Right lobe of liver (tissue), 6 donors: ENCODE measurements around the gene EDEM3. TPM values are rescaled to one million over a fixed set of nuclear protein-coding genes. Genes with fewer than 3 reads are reported as not detected.

ENCODE experiments used
- ATAC-seq, 4 donors: fragments of 200-7000 bp; cut with Tn5 transposase; one replicate each; pipeline ENCODE4 v1.9.1; 2020; ENCODE audit warnings: mild to moderate bottlenecking in 4 of 4, moderate library complexity in 4 of 4
- DNase-seq, 3 donors: peaks; one replicate each; pipeline ENCODE4 v3.0.0-alpha.2; 2020
- H3K27ac ChIP-seq, 3 donors: fragments of 200-600 bp; one replicate each; pipeline ENCODE4 v1.8.0; 2022
- H3K27me3 ChIP-seq, 2 donors: fragments of 200-600 bp; one replicate each; pipeline ENCODE4 v1.8.0; 2022
- H3K36me3 ChIP-seq, 4 donors: fragments of 200-600 bp; sonication (generic) in 1 of 4; one replicate each; pipeline versions ENCODE4 v1.5.1 to v1.8.0; 2017 to 2022; ENCODE audit warnings: control low read depth in 1 of 4
- H3K4me1 ChIP-seq, 4 donors: fragments of 200-600 bp; sonication (generic) in 1 of 4; one replicate each; pipeline versions ENCODE4 v1.5.1 to v1.8.0; 2017 to 2022; ENCODE audit warnings: control low read depth in 1 of 4
- H3K4me3 ChIP-seq, 3 donors: fragments of 200-600 bp; one replicate each; pipeline ENCODE4 v1.8.0; 2022
- H3K9me3 ChIP-seq, 4 donors: fragments of 200-600 bp; sonication (generic) in 1 of 4; one replicate each; pipeline versions ENCODE4 v1.5.1 to v1.8.0; 2017 to 2022; ENCODE audit warnings: control low read depth in 1 of 4
- POLR2A ChIP-seq: fragments of 450-650 bp; IDR thresholded peaks from one replicate; pipeline ENCODE4 v1.6.1; 2017; ENCODE audit warnings: antibody characterized with exemption, mild to moderate bottlenecking
- whole genome bisulfite sequencing: methylation state at CpG from one replicate; pipeline ENCODE4 v1.1.6; 2018; ENCODE audit warnings: low coverage, low lambda C conversion rate; ENCODE audit not compliant: insufficient coverage; ENCODE audit errors: missing lambda C conversion rate; 5-methylcytosine and 5-hydroxymethylcytosine counted together
- intact Hi-C, 2 donors: fragments of 100-400 bp; cut with DNase I; formaldehyde crosslinking; loops; one replicate each; pipeline versions ENCODE4 v1.11.2 to v1.14.1; 2022
- total RNA-seq, 6 experiments: library from RNA; depleted of rRNA in 2 of 6; stranded (reverse); fragments of >200 nt in 2 of 6; fragmentation: NEBNext Ultra II Directional in 3 of 6; extraction: Animal tissue kit (Norgen Biotek cat#: 25700) in 3 of 6; gene quantifications; one replicate each; pipeline versions ENCODE4 v1.1.0 to v1.2.4, GENCODE V29; 2016 to 2023
- TF ChIP-seq, protein P1 (sequence below), 4 donors: fragments of 200-600 bp in 3 of 4; fragments of 450-650 bp in 1 of 4; IDR thresholded peaks; one replicate each; pipeline versions ENCODE4 v1.5.1 to v1.8.0; 2016 to 2022; ENCODE audit warnings: antibody characterized with exemption in 4 of 4, mild to moderate bottlenecking in 2 of 4
- donor health status: DM: no; HTN: yes; CAD: no.
- donor health status: DM: no; HTN: no; CAD: no.
- donor health status: DM: no; HTN: no; CAD: no.
- donor health status: DM: no; HTN: yes; CAD: no.
- donor health status: DM: no; HTN: yes; CAD: no.

The EDEM3 gene
- total RNA-seq, 6 experiments from 2014 or later = 18.5 to 36.4 (median 31.0) TPM

DNA sequence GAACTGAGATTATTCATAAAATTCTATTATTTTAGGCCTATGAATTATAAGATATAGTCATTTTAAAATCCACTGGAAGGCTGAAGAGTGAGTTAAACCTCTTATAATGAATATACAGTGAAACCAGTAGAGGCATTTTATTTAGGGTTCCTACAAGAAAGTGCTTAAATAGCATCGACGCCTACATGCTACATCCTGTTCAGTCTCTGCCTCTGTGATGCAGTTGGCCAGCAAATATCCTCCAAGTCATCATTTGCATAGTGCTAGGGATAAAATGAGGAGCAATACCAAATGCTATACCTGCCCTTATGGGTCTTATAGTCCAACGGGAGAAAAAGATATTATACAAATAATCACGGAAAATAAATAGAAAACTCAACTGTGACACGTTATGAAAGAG lies 59.6 kb downstream of the EDEM3 start:
- intact Hi-C loops = no loop called here
- no peak for ATAC-seq
- Histone ChIP-seq H3K9me3 (no peaks in the 10 kb centered on the region), H3K4me3 (no peak overlapping the region), H3K4me1 (no peaks in the 10 kb centered on the region), H3K36me3 (peaks cover 0 to 34% (median 5%) of the 10 kb centered on the region in 4 donors), H3K27ac (no peak overlapping the region), H3K27me3 (no peaks in the 10 kb centered on the region)
- DNase-seq = no peak
- TF ChIP-seq, protein P1, sequence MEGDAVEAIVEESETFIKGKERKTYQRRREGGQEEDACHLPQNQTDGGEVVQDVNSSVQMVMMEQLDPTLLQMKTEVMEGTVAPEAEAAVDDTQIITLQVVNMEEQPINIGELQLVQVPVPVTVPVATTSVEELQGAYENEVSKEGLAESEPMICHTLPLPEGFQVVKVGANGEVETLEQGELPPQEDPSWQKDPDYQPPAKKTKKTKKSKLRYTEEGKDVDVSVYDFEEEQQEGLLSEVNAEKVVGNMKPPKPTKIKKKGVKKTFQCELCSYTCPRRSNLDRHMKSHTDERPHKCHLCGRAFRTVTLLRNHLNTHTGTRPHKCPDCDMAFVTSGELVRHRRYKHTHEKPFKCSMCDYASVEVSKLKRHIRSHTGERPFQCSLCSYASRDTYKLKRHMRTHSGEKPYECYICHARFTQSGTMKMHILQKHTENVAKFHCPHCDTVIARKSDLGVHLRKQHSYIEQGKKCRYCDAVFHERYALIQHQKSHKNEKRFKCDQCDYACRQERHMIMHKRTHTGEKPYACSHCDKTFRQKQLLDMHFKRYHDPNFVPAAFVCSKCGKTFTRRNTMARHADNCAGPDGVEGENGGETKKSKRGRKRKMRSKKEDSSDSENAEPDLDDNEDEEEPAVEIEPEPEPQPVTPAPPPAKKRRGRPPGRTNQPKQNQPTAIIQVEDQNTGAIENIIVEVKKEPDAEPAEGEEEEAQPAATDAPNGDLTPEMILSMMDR (IDR thresholded peaks at IDR 0.05) = no peak
- TF ChIP-seq POLR2A = no peak
- 72% methylated on average over 5 of the region's 5 CpGs for WGBS

DNA sequence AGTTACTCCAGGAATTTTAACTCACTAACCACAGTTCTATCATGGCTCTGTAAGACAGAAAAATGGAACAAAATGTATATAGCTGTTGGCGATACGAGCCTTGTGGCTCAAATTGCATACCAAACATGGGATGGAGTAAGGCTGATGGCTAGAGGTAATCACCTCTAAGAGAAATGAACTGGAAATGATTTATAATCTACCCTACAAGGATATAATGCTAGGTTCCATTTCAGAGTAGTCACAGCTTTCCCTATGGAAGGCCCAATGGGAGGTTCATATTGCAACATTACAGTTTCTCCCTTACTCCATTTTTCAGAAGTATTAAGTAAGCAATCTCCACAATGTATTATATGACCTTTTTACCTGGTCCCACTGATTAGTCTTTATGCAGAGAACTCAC lies 61.6 kb downstream of the EDEM3 start:
- DNase-seq = no peak
- Histone ChIP-seq H3K36me3 (peaks cover 0 to 25% (median 5%) of the 10 kb centered on the region in 4 donors), H3K27me3 (no peaks in the 10 kb centered on the region), H3K9me3 (no peaks in the 10 kb centered on the region), H3K4me1 (no peaks in the 10 kb centered on the region), H3K27ac (no peak overlapping the region), H3K4me3 (no peak overlapping the region)
- WGBS = 96% methylated on average over 2 of the region's 2 CpGs
- TF ChIP-seq, protein P1 (IDR thresholded peaks at IDR 0.05) = no peak
- TF ChIP-seq POLR2A = no peak
- no peak for ATAC-seq
- intact Hi-C loops = no loop called here

DNA sequence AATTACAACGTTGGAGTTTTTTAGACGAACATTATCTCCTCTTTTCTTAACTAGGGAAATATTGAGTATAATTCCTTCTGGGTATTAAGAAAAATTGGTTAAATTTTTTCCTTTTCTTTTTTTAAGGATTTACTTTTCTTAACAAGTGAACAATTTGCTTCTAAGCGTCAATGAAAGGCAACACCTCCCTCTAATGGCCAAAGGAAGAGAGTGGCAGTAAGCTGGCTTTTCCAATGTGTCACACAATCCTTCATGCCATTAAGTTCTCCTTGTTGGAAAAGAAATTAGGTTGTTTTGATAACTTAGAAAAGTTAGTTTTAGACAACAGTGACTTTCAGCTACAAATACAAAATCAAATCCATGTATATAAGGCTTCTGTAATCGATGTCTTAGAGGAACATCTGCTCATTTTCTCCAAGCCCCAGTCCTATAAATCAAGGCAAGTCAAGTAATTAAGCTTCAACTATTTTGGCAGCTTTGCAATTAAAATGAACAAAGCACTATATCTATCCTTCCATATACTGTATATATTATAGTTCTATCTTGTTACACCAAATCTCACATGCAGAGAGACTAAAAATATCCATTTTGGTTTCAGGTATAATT lies 62.8 kb downstream of the EDEM3 start:
- ATAC-seq = peak; percentile 64 to 75 (median 68)

DNA sequence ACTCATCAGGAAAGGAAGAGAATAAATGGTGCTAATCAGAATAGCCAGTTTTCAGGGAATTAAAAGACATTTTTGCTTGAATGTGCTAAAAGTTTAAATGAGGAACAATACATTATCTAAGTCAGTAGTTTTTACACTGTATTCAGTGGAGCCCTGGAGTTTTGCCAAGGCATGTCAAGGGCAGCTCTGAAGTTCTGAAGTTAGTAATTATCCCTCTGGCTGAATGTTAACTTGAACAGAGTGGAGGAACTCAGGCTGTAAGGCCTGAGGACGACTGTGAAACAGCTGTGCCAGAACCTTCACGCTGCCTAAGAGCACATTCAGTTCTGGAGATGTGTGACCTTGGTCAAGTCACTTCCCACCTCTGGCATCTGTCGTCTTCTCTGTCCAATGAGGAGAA lies 68.1 kb downstream of the EDEM3 start:
- Histone ChIP-seq H3K27me3 (no peaks in the 10 kb centered on the region), H3K36me3 (no peaks in the 10 kb centered on the region), H3K27ac (no peak overlapping the region), H3K4me1 (no peaks in the 10 kb centered on the region), H3K9me3 (peaks cover 0 to 4% (median 0%) of the 10 kb centered on the region in 4 donors), H3K4me3 (no peak overlapping the region)
- 70% methylated on average over 3 of the region's 3 CpGs for whole genome bisulfite sequencing
- intact Hi-C loops = no loop called here
- no peak for TF ChIP-seq POLR2A
- TF ChIP-seq, protein P1 (IDR thresholded peaks at IDR 0.05) = no peak
- peak in 1 of 3 donors; percentile 21 for DNase-seq
- peak; percentile 26 to 60 (median 41) for ATAC-seq

More for the DNA sequence above, 62.8 kb downstream of the EDEM3 start:
- no peaks in the 10 kb centered on the region for H3K4me1 ChIP-seq
- H3K4me3 ChIP-seq = no peak overlapping the region
- H3K36me3 ChIP-seq = peaks cover 0 to 25% (median 5%) of the 10 kb centered on the region in 4 donors
- TF ChIP-seq, protein P1 (IDR thresholded peaks at IDR 0.05) = peak; percentile 57 to 80 (median 72)
- no peak for TF ChIP-seq POLR2A
- H3K9me3 ChIP-seq = no peaks in the 10 kb centered on the region
- intact Hi-C loops = no loop called here
- DNase-seq = no peak
- no peaks in the 10 kb centered on the region for H3K27me3 ChIP-seq
- no peak overlapping the region for H3K27ac ChIP-seq
- WGBS = 22% methylated on average over 4 of the region's 4 CpGs
